Prostate gland (tissue), 2 donors: ENCODE data around the gene ACTN4. TPM values are rescaled to one million over a fixed set of nuclear protein-coding genes. Genes with fewer than 3 reads are reported as not detected.

Experiments
- DNase-seq: peaks from one replicate; pipeline ENCODE4 v3.0.0-alpha.2; 2019; ENCODE audit warnings: low spot score
- H3K27ac ChIP-seq, 2 donors: fragments of 200-600 bp; sonication (generic); 2 replicates each; pipeline ENCODE4 v1.5.1; 2017 to 2019
- H3K27me3 ChIP-seq: fragments of 200-600 bp; sonication (generic); replicated peaks from 2 replicates; pipeline ENCODE4 v1.5.1; 2019; ENCODE audit not compliant: insufficient read depth
- H3K36me3 ChIP-seq, 2 donors: fragments of 200-600 bp; sonication (generic); 1 replicate in 1 of 2; 2 replicates in 1 of 2; pipeline versions ENCODE4 v1.5.1 to v1.8.1; 2017 to 2019
- H3K4me1 ChIP-seq: fragments of 200-600 bp; sonication (generic); replicated peaks from 2 replicates; pipeline ENCODE4 v1.5.1; 2019
- H3K4me3 ChIP-seq, 2 donors: fragments of 200-600 bp; sonication (generic); 2 replicates each; pipeline ENCODE4 v1.5.1; 2017 to 2019
- H3K9me3 ChIP-seq: fragments of 200-600 bp; sonication (generic); 2 replicates; pipeline ENCODE4 v1.5.1; 2017
- POLR2A ChIP-seq: fragments of 450-650 bp; IDR thresholded peaks from one replicate; pipeline ENCODE4 v1.6.1; 2016; ENCODE audit warnings: antibody characterized with exemption, mild to moderate bottlenecking
- POLR2AphosphoS5 ChIP-seq: sonication (generic); formaldehyde crosslinking; IDR thresholded peaks from one replicate; pipeline ENCODE4 v1.6.1; 2017; ENCODE audit warnings: antibody characterized with exemption
- WGBS: methylation state at CpG from one replicate; pipeline ENCODE4 v1.1.5; 2018; 5-methylcytosine and 5-hydroxymethylcytosine counted together
- intact Hi-C: fragments of 100-400 bp; cut with DNase I; formaldehyde crosslinking; loops from one replicate; pipeline ENCODE4 v1.14.2; 2022
- total RNA-seq, 2 donors: library from RNA; depleted of rRNA; stranded (reverse); fragments of >200 nt; gene quantifications; one replicate each; pipeline ENCODE4 v1.1.0, GENCODE V29; 2016
- TF ChIP-seq, protein P1 (sequence below), 4 experiments: fragments of 200-600 bp in 2 of 4; fragments of 450-650 bp in 2 of 4; sonication (generic) in 2 of 4; IDR thresholded peaks; 1 replicate in 3 of 4; 2 replicates in 1 of 4; pipeline ENCODE4 v1.5.1; 2016 to 2019; ENCODE audit warnings: antibody characterized with exemption in 4 of 4, mild to moderate bottlenecking in 2 of 4, moderate library complexity in 2 of 4

ACTN4 gene
- total RNA-seq, 2 donors from 2014 or later: 312 to 330 TPM

GRCh38 chr19:38703509-38703908 is 56.1 kb downstream of the ACTN4 start:
- TF ChIP-seq POLR2A: no peak
- TF ChIP-seq POLR2AphosphoS5: no peak
- TF ChIP-seq, protein P1, sequence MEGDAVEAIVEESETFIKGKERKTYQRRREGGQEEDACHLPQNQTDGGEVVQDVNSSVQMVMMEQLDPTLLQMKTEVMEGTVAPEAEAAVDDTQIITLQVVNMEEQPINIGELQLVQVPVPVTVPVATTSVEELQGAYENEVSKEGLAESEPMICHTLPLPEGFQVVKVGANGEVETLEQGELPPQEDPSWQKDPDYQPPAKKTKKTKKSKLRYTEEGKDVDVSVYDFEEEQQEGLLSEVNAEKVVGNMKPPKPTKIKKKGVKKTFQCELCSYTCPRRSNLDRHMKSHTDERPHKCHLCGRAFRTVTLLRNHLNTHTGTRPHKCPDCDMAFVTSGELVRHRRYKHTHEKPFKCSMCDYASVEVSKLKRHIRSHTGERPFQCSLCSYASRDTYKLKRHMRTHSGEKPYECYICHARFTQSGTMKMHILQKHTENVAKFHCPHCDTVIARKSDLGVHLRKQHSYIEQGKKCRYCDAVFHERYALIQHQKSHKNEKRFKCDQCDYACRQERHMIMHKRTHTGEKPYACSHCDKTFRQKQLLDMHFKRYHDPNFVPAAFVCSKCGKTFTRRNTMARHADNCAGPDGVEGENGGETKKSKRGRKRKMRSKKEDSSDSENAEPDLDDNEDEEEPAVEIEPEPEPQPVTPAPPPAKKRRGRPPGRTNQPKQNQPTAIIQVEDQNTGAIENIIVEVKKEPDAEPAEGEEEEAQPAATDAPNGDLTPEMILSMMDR (IDR thresholded peaks at IDR 0.05): no peak
- Histone ChIP-seq H3K27me3 (no peaks in the 10 kb centered on the region), H3K4me1 (peaks cover 11% of the 10 kb centered on the region), H3K36me3 (peaks cover 0 to 12% of the 10 kb centered on the region in 2 donors), H3K27ac (no peak overlapping the region), H3K9me3 (no peaks in the 10 kb centered on the region), H3K4me3 (no peak overlapping the region)
- WGBS: 86% methylated on average over 14 of the region's 14 CpGs
- DNase-seq: no peak
- intact Hi-C loops: no loop called here

DNA sequence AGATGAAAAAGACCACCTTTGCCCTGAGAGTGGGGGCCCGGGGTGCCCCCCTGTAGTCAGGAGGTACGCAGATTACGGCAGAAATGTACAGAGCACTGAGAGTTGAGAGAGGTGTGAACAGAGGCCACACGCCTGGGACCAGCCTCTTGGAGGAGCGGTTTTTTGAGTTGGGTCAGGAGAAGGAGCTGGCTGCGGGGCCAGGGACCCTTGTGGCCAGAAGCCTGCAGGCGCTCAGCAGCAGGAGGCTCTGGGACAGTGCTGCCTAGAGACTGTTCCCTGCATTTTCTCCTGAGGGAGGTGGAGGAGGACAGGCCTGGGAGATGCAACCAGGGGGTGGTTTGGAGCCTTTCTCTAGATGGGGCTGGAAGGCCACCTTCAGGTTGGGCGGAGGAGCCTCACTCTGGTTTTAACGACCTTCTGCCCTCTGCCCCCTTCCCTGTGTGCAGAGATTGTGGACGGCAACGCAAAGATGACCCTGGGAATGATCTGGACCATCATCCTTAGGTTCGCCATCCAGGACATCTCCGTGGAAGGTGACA is 57.1 kb downstream of the ACTN4 start:
- Histone ChIP-seq H3K9me3 (no peaks in the 10 kb centered on the region), H3K27ac (peak overlapping the region in 1 of 2 donors; percentile 77), H3K36me3 (peaks cover 4 to 12% of the 10 kb centered on the region in 2 donors), H3K4me3 (no peak overlapping the region), H3K4me1 (peaks cover 17% of the 10 kb centered on the region), H3K27me3 (no peaks in the 10 kb centered on the region)
- 92% methylated on average over 13 of the region's 13 CpGs for WGBS
- intact Hi-C loops: no loop called here
- TF ChIP-seq POLR2AphosphoS5 (no peak), POLR2A (no peak)
- TF ChIP-seq, protein P1 (IDR thresholded peaks at IDR 0.05): no peak
- no peak for DNase-seq

DNA sequence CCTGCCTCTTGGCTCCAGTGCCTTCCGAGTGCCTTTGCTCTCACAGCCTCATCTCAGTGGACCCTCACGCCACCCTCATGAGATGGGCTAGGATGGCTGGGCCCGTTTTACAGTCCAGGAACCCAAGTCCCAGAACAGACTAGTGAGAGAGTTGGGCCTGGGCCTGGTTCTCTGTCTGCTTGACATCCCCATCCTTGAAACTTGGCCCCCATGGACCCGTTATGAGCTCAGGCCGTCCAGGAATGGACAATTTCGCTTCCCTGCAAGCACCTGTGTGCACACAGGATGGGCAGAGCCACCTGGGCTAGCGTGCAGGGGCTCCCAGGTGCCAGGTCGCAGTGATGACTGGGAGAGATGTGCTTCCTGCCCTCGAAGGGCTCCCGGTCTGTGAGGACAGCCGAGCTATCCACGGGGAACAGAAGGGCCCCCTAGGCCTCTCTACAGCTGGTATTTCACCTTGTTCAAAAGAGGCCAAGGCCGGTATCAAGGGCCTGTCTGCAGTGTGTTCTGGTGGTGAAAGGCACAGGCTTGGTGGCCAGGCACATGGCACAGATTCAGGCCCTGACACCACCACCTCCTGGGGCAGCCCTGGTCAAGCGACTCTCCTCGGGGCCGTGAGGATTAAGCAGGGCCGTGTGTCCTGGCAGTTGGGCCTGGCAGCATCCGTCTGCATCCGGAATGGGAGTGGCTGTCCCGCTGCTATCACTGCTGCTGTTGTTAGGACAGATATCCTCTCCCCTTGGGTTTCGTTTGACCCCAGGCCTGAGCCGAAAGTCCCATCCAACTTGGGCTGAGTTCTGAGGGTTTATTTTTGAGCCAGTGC is 58.0 kb downstream of the ACTN4 start:
- peaks cover 18% of the 10 kb centered on the region for H3K4me1 ChIP-seq
- intact Hi-C loops: no loop called here
- H3K9me3 ChIP-seq: no peaks in the 10 kb centered on the region
- H3K36me3 ChIP-seq: peaks cover 4 to 12% of the 10 kb centered on the region in 2 donors
- no peak overlapping the region for H3K4me3 ChIP-seq
- TF ChIP-seq POLR2A (no peak), POLR2AphosphoS5 (no peak)
- TF ChIP-seq, protein P1 (IDR thresholded peaks at IDR 0.05): no peak
- 74% methylated on average over 20 of the region's 22 CpGs for WGBS
- H3K27me3 ChIP-seq: no peaks in the 10 kb centered on the region
- H3K27ac ChIP-seq: peak overlapping the region; percentile 3 to 77
- DNase-seq: no peak

GRCh38 chr19:38706792-38707511 is 59.5 kb downstream of the ACTN4 start:
- no peaks in the 10 kb centered on the region for H3K27me3 ChIP-seq
- peaks cover 4 to 12% of the 10 kb centered on the region in 2 donors for H3K36me3 ChIP-seq
- no peak overlapping the region for H3K4me3 ChIP-seq
- DNase-seq: no peak
- intact Hi-C loops: no loop called here
- no peak for TF ChIP-seq POLR2AphosphoS5
- TF ChIP-seq, protein P1 (IDR thresholded peaks at IDR 0.05): no peak
- TF ChIP-seq POLR2A: no peak
- peak overlapping the region; percentile 74 to 77 for H3K27ac ChIP-seq
- no peaks in the 10 kb centered on the region for H3K9me3 ChIP-seq
- H3K4me1 ChIP-seq: peaks cover 33% of the 10 kb centered on the region
- WGBS: 75% methylated on average over 16 of the region's 16 CpGs
